Measurements from ENCODE around the gene GRM3.

- TF ChIP-seq POLR2A (IDR thresholded peaks at IDR 0.05; ENCODE audit: low read depth, low read length) = no peak
- TF ChIP-seq TAF1 (IDR thresholded peaks at IDR 0.05; ENCODE audit: borderline replicate concordance, low read depth, low read length) = no peak
These were observed 90.1 kb downstream of the GRM3 start for GRCh38 chr7:86733783-86734182.

Measured in GM12892 (cell line).